OCI-LY7 (cell line): ENCODE measurements around the gene TEX22.

Experiments
- EZH2phosphoT487 ChIP-seq: fragments of 200-600 bp; sonication (generic); IDR thresholded peaks from 2 replicates; pipeline ENCODE4 v1.6.1; 2018; ENCODE audit warnings: low read depth, borderline replicate concordance, mild to moderate bottlenecking, mixed run types, antibody characterized with exemption, low read length, moderate library complexity, mixed read lengths
- TF ChIP-seq, protein P1 (sequence below): fragments of 200-600 bp; sonication (generic); conservative IDR thresholded peaks from 2 replicates; pipeline ENCODE4 v1.5.1; 2014; ENCODE audit warnings: mild to moderate bottlenecking, antibody characterized with exemption, low read length, moderate library complexity, mixed read lengths

GRCh38 chr14:105460116-105460515 lies 61.8 kb downstream of the TEX22 start:
- TF ChIP-seq, protein P1, sequence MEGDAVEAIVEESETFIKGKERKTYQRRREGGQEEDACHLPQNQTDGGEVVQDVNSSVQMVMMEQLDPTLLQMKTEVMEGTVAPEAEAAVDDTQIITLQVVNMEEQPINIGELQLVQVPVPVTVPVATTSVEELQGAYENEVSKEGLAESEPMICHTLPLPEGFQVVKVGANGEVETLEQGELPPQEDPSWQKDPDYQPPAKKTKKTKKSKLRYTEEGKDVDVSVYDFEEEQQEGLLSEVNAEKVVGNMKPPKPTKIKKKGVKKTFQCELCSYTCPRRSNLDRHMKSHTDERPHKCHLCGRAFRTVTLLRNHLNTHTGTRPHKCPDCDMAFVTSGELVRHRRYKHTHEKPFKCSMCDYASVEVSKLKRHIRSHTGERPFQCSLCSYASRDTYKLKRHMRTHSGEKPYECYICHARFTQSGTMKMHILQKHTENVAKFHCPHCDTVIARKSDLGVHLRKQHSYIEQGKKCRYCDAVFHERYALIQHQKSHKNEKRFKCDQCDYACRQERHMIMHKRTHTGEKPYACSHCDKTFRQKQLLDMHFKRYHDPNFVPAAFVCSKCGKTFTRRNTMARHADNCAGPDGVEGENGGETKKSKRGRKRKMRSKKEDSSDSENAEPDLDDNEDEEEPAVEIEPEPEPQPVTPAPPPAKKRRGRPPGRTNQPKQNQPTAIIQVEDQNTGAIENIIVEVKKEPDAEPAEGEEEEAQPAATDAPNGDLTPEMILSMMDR = no peak
- TF ChIP-seq EZH2phosphoT487 = no peak
